OCI-LY1 (cell line): ENCODE measurements around the gene ZNF469.

Experiments used
- H2AFZ ChIP-seq: fragments of 200-600 bp; sonication (generic), shearing (Covaris generic); 2 replicates; pipeline ENCODE4 v1.6.0; 2014; ENCODE audit warnings: antibody characterized with exemption, mild to moderate bottlenecking, low read length
- H3F3A ChIP-seq: fragments of 200-600 bp; sonication (generic), shearing (Covaris generic); 2 replicates; pipeline ENCODE4 v1.6.0; 2014; ENCODE audit warnings: mild to moderate bottlenecking, antibody characterized with exemption, low read length, moderate library complexity; ENCODE audit not compliant: insufficient read depth
- H3K27ac ChIP-seq: fragments of 200-600 bp; sonication (generic); 2 replicates; pipeline ENCODE4 v1.5.1; 2014; ENCODE audit warnings: low read length, mixed run types, mild to moderate bottlenecking, low read depth; ENCODE audit not compliant: poor library complexity, severe bottlenecking
- H3K27me3 ChIP-seq: fragments of 200-600 bp; sonication (generic); 2 replicates; pipeline ENCODE4 v1.6.0; 2014; ENCODE audit warnings: antibody characterized with exemption, mild to moderate bottlenecking, low read length, moderate library complexity; ENCODE audit not compliant: insufficient read depth
- H3K36me3 ChIP-seq: fragments of 200-600 bp; sonication (generic); 2 replicates; pipeline ENCODE4 v1.6.1; 2014; ENCODE audit warnings: mild to moderate bottlenecking, antibody characterized with exemption, low read length, moderate library complexity, mixed read lengths; ENCODE audit not compliant: insufficient read depth
- H3K4me1 ChIP-seq: fragments of 200-600 bp; sonication (generic); 2 replicates; pipeline ENCODE4 v1.5.1; 2014; ENCODE audit warnings: mild to moderate bottlenecking, low read length, moderate library complexity; ENCODE audit not compliant: insufficient read depth, severe bottlenecking
- H3K4me2 ChIP-seq: fragments of 200-600 bp; sonication (generic), shearing (Covaris generic); 2 replicates; pipeline ENCODE4 v1.6.1; 2014; ENCODE audit warnings: low read length
- H3K4me3 ChIP-seq: fragments of 200-600 bp; sonication (generic); 2 replicates; pipeline ENCODE4 v1.5.1; 2014; ENCODE audit warnings: low read length, low read depth, mild to moderate bottlenecking, mixed read lengths; ENCODE audit not compliant: poor library complexity, severe bottlenecking
- H3K79me2 ChIP-seq: fragments of 200-600 bp; shearing (Covaris generic); 2 replicates; pipeline ENCODE4 v1.6.1; 2016; ENCODE audit warnings: mixed run types, low read length, mixed read lengths; ENCODE audit not compliant: insufficient read depth
- H3K9ac ChIP-seq: fragments of 200-600 bp; sonication (generic), shearing (Covaris generic); 2 replicates; pipeline ENCODE4 v1.6.1; 2014; ENCODE audit warnings: mild to moderate bottlenecking, low read length, mixed read lengths
- H3K9me2 ChIP-seq: fragments of 200-600 bp; sonication (generic), shearing (Covaris generic); 2 replicates; pipeline ENCODE4 v1.6.1; 2014; ENCODE audit warnings: low read depth, mild to moderate bottlenecking, low read length, mixed read lengths
- H3K9me3 ChIP-seq: fragments of 200-600 bp; shearing (Covaris generic); 2 replicates; pipeline ENCODE4 v1.6.1; 2014; ENCODE audit warnings: low read length, mixed read lengths
- H4K20me1 ChIP-seq: fragments of 200-600 bp; sonication (generic), shearing (Covaris generic); 2 replicates; pipeline ENCODE4 v1.6.0; 2016; ENCODE audit warnings: mild to moderate bottlenecking, low read length; ENCODE audit not compliant: insufficient read depth
- EZH2 ChIP-seq: fragments of 200-600 bp; sonication (generic), shearing (Covaris generic); IDR thresholded peaks from 2 replicates; pipeline ENCODE4 v1.8.0; 2017; ENCODE audit warnings: borderline replicate concordance, mixed run types, mild to moderate bottlenecking, antibody characterized with exemption, low read length, moderate library complexity, mixed read lengths
- TF ChIP-seq, protein P1 (sequence below): fragments of 200-600 bp; sonication (generic), shearing (Covaris generic); IDR thresholded peaks from 2 replicates; pipeline ENCODE4 v1.5.1; 2017; ENCODE audit warnings: mild to moderate bottlenecking, antibody characterized with exemption, low read length, moderate library complexity, mixed read lengths

Gene ZNF469

DNA sequence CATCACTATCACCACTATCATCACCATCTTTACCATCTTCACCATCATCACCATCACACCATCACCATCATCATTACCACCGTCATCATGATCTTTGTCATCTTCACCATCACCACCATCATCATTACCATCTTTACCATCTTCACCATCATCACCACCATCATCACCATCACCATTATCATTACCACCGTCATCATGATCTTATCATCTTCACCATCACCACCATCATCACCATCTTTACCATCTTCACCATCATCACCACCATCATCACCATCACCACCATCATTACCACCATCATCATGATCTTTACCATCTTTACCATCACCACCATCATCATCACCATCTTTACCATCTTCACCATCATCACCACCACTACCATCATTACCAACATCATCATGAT is 10.2 kb upstream of the ZNF469 start:
- Histone ChIP-seq H3K27me3 (no peaks in the 10 kb centered on the region), H3K4me2 (no peak overlapping the region), H3F3A (no peaks in the 10 kb centered on the region), H3K27ac (no peak overlapping the region), H3K36me3 (no peaks in the 10 kb centered on the region), H3K79me2 (no peaks in the 10 kb centered on the region), H3K9me2 (no peaks in the 10 kb centered on the region), H3K9me3 (no peaks in the 10 kb centered on the region), H3K4me3 (no peak overlapping the region), H4K20me1 (no peaks in the 10 kb centered on the region), H3K4me1 (no peaks in the 10 kb centered on the region), H2AFZ (no peak overlapping the region), H3K9ac (no peak overlapping the region)
- TF ChIP-seq, protein P1, sequence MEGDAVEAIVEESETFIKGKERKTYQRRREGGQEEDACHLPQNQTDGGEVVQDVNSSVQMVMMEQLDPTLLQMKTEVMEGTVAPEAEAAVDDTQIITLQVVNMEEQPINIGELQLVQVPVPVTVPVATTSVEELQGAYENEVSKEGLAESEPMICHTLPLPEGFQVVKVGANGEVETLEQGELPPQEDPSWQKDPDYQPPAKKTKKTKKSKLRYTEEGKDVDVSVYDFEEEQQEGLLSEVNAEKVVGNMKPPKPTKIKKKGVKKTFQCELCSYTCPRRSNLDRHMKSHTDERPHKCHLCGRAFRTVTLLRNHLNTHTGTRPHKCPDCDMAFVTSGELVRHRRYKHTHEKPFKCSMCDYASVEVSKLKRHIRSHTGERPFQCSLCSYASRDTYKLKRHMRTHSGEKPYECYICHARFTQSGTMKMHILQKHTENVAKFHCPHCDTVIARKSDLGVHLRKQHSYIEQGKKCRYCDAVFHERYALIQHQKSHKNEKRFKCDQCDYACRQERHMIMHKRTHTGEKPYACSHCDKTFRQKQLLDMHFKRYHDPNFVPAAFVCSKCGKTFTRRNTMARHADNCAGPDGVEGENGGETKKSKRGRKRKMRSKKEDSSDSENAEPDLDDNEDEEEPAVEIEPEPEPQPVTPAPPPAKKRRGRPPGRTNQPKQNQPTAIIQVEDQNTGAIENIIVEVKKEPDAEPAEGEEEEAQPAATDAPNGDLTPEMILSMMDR = no peak
- no peak for TF ChIP-seq EZH2

GRCh38 chr16:88373211-88373610 is 9.5 kb upstream of the ZNF469 start:
- no peaks in the 10 kb centered on the region for H3K27me3 ChIP-seq
- no peak overlapping the region for H3K9ac ChIP-seq
- no peaks in the 10 kb centered on the region for H3K9me2 ChIP-seq
- H4K20me1 ChIP-seq = no peaks in the 10 kb centered on the region
- no peaks in the 10 kb centered on the region for H3F3A ChIP-seq
- TF ChIP-seq, protein P1 = no peak
- TF ChIP-seq EZH2 = no peak
- H3K36me3 ChIP-seq = no peaks in the 10 kb centered on the region
- H3K4me3 ChIP-seq = no peak overlapping the region
- no peak overlapping the region for H3K27ac ChIP-seq
- no peak overlapping the region for H2AFZ ChIP-seq
- H3K4me1 ChIP-seq = no peaks in the 10 kb centered on the region
- no peak overlapping the region for H3K4me2 ChIP-seq
- no peaks in the 10 kb centered on the region for H3K79me2 ChIP-seq
- H3K9me3 ChIP-seq = no peaks in the 10 kb centered on the region

DNA sequence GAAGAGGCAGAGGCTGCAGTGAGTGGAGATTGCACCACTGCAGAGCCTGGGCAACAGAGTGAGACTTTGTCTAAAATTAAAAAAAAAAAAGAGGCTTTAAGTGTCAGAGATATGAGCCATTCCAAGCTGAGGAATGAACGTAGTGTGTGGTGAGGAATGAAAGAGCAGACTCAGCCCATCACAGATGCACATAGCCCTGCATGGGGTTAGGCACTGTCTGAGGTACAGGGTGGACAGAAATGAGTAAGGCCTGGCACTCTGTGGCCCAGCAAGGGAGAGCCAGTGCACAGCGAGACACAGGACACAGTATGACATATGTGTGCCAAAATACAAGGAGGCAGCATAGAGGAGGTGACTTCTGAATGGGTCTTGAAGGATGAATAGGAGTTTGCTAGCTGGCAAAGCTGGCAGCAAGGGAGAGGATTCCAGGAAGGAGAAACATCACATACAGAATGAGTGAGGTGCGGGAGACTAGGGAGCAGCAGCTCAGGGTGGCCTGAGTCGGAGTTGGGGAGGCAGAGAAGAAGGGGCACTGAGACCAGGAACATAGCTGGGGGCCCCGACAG is 8.7 kb upstream of the ZNF469 start:
- Histone ChIP-seq H3K27ac (no peak overlapping the region), H3F3A (no peaks in the 10 kb centered on the region), H4K20me1 (no peaks in the 10 kb centered on the region), H3K36me3 (no peaks in the 10 kb centered on the region), H3K4me2 (no peak overlapping the region), H3K9me3 (no peaks in the 10 kb centered on the region), H3K27me3 (no peaks in the 10 kb centered on the region), H3K79me2 (no peaks in the 10 kb centered on the region), H3K4me3 (no peak overlapping the region), H2AFZ (no peak overlapping the region), H3K9ac (no peak overlapping the region), H3K9me2 (no peaks in the 10 kb centered on the region), H3K4me1 (no peaks in the 10 kb centered on the region)
- TF ChIP-seq, protein P1 = no peak
- no peak for TF ChIP-seq EZH2
